Mucosa of stomach (tissue), 1 donor: Measurements from ENCODE around the gene ZCCHC14.
"Not testable (repeated sequence)": the region's sequence is repeated elsewhere in the genome, so short reads cannot be mapped to it uniquely, and the experiment has no call there.

Experiments used
- H3K27me3 ChIP-seq: one replicate; pipeline ENCODE4 v1.7.0; 2013; ENCODE audit warnings: mild to moderate bottlenecking, low read length; ENCODE audit not compliant: control insufficient read depth, insufficient read depth
- H3K36me3 ChIP-seq: one replicate; pipeline ENCODE4 v1.7.0; 2013; ENCODE audit warnings: low read length; ENCODE audit not compliant: control insufficient read depth, insufficient read depth
- H3K4me1 ChIP-seq: one replicate; pipeline ENCODE4 v1.7.0; 2013; ENCODE audit warnings: mild to moderate bottlenecking, low read length; ENCODE audit not compliant: control insufficient read depth, insufficient read depth
- H3K4me3 ChIP-seq: one replicate; pipeline ENCODE4 v1.7.0; 2013; ENCODE audit warnings: low read length
- H3K9ac ChIP-seq: one replicate; pipeline ENCODE4 v1.7.0; 2013; ENCODE audit warnings: mild to moderate bottlenecking, low read length, moderate library complexity
- H3K9me3 ChIP-seq: one replicate; pipeline ENCODE4 v1.7.0; 2013; ENCODE audit warnings: mild to moderate bottlenecking, low read length, moderate library complexity; ENCODE audit not compliant: control insufficient read depth
- donor health status: Pancreatic carcinoma.

Gene ZCCHC14

DNA sequence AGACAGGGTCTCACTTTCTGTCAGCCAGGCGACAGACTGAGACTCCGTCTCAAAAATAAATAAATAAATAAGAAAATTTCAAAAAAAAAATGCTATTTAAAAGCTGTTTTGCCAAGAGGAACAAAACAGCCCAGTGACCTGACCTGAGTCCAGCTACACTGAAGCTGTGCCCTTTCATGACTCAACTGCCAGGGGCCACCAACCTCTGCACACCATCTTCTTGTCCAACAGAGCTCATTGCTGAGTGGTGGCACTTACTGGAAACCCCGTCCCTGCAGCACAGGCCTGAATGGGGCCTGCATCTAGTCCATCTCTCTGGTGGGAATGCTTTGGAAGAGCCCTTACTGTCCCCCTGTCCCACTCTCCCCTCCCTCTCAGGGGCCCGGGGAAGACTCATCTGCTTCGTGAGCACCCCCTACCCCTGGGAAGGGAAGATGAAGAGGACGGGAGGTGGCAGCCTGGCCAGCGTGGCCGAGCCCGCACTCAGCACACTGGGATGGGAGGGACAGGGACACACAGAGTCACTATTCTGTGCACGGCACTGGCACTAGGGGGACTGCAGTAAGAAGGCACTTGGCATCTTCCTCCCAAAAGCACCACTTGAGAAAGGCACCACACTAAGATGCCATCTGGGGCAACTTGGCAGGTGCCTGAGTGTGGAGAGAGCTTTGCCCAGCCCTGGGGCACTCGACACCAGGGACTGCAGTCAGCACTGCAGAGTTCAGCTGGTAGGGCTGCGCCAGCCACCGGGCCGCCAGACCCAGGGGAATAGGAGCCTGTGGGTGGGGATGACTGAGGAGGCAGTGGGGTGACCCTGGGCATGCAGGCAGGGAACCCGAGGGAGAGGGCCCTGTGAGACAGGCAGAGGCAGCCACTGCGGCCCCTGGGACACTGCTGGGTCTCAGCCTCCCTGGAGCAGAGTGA lies 122.8 kb downstream of the ZCCHC14 start:
- H3K9ac ChIP-seq: no peak overlapping the region
- no peaks in the 10 kb centered on the region for H3K9me3 ChIP-seq
- no peak overlapping the region for H3K4me3 ChIP-seq
- H3K4me1 ChIP-seq: peaks cover 9% of the 10 kb centered on the region
- H3K36me3 ChIP-seq: no peaks in the 10 kb centered on the region
- H3K27me3 ChIP-seq: no peaks in the 10 kb centered on the region

DNA sequence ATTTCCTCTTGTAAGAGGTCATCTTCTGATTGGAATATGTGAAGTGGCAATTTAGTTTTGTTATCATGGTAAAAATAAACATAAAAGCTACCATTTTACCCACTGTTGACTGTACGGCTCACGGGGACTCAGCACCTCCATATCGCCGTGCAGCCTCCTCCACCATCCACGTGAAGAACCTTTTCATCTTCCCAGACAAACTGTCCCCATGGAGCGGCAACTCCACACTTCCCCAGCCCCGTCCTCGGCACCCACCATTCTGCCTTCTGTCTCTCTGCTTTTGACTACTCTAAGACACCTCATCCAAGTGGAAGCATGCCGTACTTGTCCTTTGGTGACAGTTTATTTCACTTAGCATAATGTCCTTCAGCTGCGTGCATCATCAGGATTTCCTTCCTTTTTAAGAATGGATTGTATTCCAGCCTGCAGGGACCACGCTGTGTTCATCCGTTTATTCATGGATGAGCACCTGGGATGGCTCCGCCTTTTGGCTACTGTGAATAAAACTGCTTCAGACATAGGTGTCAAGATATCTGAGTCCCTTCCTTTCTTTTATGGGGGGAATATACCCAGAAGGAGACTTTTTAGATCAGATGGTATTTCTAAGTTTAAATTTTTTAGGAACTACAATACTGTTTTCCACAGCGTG lies 123.6 kb downstream of the ZCCHC14 start:
- no peaks in the 10 kb centered on the region for H3K36me3 ChIP-seq
- H3K27me3 ChIP-seq: no peaks in the 10 kb centered on the region

DNA sequence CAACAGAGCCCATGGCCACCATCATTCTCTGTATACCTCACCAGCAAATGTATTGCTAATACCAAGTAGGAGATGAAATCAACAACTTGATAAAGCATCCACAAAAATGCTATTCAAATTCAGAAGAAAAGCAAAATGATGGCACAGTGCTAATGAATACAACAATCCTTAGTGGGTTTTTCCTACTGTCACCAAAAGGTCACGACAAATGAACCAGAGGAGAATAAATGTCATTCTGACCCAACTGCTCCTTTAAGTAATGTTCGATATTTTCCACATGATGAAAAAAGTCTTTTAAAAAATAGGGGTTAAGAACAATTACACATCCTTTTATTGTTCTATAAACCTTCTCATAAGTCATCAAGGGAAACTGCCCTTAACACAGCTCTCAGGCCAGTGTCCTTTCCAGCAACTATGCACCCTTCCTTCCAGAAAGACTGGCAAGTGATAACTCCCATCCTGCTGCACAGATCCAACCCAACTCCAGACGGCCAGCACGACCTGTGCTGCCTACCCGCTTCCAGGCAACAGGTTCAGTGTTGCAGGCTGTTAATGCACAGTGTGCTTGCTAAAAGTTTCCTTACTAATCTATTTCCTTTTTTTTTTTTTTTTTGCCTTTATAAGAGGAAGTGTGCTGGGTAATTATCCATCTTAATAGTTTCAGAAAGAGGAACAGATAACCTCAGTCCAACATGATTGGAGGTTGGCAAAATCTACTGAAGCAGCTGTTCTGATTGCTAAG lies 124.6 kb downstream of the ZCCHC14 start:
- Histone ChIP-seq H3K4me1 (peaks cover 23% of the 10 kb centered on the region), H3K4me3 (no peak overlapping the region), H3K36me3 (no peaks in the 10 kb centered on the region), H3K9ac (no peak overlapping the region), H3K27me3 (no peaks in the 10 kb centered on the region), H3K9me3 (no peaks in the 10 kb centered on the region)

More for the DNA sequence above, 123.6 kb downstream of the ZCCHC14 start:
- Histone ChIP-seq H3K4me1 (peaks cover 14% of the 10 kb centered on the region), H3K4me3 (no peak overlapping the region), H3K9ac (no peak overlapping the region), H3K9me3 (no peaks in the 10 kb centered on the region)

DNA sequence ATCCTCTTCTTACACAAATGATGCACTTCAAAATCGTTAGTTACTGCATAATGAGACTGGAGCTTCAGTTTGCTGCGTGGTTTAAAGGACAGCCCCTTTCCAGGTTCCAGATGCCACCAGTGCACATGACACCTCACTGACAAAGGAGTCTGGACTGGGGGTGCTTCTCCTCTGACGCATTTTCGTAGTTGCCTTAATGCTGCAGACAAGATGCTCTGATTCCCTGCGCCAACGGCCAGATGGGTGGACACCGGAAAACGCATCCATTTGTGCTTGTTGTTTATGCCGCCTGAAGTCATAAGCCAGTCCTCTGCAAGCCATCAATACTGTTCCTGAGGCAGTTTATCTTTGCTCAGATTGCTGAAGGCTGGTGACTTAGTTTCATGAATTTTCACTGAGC lies 125.3 kb downstream of the ZCCHC14 start:
- no peaks in the 10 kb centered on the region for H3K27me3 ChIP-seq
- peaks cover 23% of the 10 kb centered on the region for H3K4me1 ChIP-seq
- H3K9me3 ChIP-seq: no peaks in the 10 kb centered on the region
- H3K9ac ChIP-seq: no peak overlapping the region
- H3K36me3 ChIP-seq: no peaks in the 10 kb centered on the region
- H3K4me3 ChIP-seq: no peak overlapping the region

DNA sequence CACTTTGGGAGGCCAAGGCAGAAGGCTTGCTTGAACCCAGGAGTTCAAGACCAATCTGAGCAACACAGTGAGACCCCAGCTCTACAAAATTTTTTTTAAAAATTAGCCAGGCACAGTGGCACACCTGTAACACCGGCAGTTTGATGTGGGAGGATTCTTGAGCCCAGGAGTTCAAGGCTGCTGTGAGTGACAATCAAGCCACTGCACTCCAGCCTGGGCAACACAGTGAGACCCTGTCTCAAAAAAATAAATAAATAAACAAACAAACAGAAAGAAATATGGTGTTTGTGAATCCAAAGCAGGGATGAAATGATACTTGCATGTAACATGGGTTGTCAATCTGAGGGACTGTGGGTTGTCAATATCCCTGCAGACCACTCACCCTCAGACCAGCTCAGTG lies 125.9 kb downstream of the ZCCHC14 start:
- Histone ChIP-seq H3K9me3 (no peaks in the 10 kb centered on the region), H3K27me3 (no peaks in the 10 kb centered on the region), H3K4me1 (peaks cover 23% of the 10 kb centered on the region), H3K9ac (no peak overlapping the region), H3K36me3 (no peaks in the 10 kb centered on the region), H3K4me3 (no peak overlapping the region)

DNA sequence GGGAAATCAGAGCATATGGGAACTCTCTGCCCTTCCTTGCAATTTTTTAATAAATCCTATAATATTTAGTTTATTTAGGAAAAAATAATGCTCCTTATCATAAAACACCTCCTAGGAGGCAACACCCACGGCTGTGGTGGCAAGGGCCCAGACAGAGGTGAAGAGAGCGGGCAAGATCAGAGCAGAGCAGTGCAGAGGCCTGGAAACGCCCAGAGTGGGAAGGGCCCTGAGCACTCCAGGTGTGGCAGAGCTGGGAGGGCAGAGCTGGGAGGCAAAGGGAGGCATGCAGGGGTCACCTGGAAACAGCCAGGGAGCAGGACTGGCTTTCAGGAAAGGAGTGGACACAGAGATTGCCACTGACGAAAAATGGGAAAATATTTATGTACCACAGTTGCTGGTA lies 126.5 kb downstream of the ZCCHC14 start:
- Histone ChIP-seq H3K36me3 (no peaks in the 10 kb centered on the region), H3K4me1 (peaks cover 23% of the 10 kb centered on the region), H3K9ac (no peak overlapping the region), H3K27me3 (no peaks in the 10 kb centered on the region), H3K9me3 (no peaks in the 10 kb centered on the region), H3K4me3 (no peak overlapping the region)

DNA sequence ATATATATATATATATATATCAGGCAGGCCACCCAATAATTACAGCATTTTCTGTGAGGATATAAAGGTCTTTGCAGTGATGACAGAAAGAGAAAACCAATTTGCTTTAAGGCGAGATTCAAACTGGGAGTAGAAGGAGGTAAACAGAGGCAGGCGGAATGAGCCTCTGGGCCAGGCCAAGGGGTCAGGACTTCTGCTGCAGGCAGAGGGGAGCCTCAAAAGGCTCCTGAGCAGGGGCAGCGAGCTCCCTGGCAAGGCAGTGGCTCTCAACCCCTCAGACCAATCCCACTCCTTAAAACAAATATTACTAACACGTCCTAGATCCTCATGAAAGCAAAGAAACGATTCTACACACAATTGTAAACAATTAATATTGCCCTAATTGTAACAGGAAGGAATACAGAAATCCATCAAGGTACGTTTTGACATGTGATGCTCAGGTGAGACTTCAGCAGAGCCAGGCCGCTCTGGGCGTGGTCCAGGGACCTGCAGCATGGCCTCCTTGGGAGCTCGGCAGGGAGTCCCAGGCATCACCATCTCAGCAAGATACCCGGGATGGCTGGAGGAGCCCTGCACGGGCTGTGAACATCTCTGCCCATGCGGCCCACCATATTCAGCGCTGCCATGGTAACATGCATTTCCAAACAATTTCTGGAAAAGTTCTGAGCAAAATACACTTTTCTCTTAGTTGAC lies 127.7 kb downstream of the ZCCHC14 start:
- Histone ChIP-seq H3K9ac (no peak overlapping the region), H3K9me3 (no peaks in the 10 kb centered on the region), H3K36me3 (no peaks in the 10 kb centered on the region), H3K4me1 (peaks cover 23% of the 10 kb centered on the region), H3K27me3 (no peaks in the 10 kb centered on the region), H3K4me3 (no peak overlapping the region)

DNA sequence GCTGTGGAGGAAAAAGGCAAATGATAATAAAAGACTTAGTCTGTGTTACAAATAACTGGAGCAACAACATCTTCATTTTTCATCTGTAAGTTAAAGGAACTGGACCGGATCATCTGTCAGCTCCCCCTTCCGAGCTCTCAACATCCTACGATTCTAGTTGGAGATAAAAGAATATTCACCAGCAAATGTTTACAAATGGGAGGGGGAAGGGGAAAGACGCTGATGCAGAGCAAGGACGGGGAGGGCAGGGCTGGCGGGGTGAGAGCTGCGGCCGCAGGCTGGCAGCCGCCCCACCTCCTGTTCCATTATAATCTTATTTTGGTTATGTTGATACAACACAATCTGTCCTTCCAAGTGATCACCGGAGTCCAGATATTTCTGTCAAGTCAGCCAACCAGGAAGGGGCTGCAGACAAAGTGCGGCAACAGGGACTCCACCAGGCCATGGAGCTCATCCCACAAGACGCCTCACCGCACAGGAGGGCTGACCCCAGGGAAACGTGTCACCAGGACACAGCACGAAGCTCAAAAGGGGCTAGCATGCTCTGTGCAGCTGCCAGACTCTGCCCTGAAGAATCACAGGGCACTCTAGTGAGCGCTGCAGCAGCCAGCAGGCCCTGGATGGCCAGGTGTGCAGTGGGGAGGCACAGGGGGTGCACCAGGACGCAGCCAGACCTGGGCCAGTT lies 128.9 kb downstream of the ZCCHC14 start:
- no peaks in the 10 kb centered on the region for H3K27me3 ChIP-seq
- no peak overlapping the region for H3K4me3 ChIP-seq
- peaks cover 23% of the 10 kb centered on the region for H3K4me1 ChIP-seq
- no peaks in the 10 kb centered on the region for H3K9me3 ChIP-seq
- no peaks in the 10 kb centered on the region for H3K36me3 ChIP-seq
- peak overlapping the region; percentile 24 for H3K9ac ChIP-seq

DNA sequence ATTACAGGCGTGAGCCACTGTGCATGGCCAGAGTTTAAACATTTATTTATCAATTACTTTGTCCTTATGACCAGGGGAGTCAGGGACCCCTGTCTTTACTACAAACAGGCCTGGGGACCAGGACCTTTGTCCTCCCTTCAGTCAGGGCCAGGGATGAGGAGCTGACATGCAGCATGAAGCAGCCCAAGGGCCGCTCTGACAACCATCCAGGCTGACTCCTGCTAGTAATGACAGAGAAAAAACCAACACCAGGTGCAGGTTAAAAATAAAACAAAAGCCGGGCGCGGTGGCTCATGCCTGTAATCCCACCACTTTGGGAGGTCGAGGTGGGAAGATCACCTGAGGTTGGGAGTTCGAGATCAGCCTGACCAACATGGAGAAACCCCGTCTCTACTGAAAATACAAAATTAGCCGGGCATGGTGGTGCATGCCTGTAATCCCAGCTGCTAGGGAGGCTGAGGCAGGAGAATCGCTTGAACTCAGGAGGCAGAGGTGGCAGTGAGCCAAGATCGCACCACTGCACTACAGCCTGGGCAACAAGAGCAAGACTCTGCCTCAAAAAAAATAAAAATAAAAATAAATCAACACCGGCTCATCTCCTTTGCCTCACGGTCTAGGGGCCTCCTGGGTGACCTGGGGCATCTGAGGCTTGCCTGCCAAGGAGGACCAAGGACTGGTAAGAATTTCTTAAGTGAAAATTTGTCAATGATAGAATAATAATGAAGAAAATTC lies 129.8 kb downstream of the ZCCHC14 start:
- H3K9ac ChIP-seq, H3K27me3 ChIP-seq, H3K36me3 ChIP-seq, H3K9me3 ChIP-seq, H3K4me3 ChIP-seq: not testable (repeated sequence)
- peaks cover 19% of the 10 kb centered on the region for H3K4me1 ChIP-seq

DNA sequence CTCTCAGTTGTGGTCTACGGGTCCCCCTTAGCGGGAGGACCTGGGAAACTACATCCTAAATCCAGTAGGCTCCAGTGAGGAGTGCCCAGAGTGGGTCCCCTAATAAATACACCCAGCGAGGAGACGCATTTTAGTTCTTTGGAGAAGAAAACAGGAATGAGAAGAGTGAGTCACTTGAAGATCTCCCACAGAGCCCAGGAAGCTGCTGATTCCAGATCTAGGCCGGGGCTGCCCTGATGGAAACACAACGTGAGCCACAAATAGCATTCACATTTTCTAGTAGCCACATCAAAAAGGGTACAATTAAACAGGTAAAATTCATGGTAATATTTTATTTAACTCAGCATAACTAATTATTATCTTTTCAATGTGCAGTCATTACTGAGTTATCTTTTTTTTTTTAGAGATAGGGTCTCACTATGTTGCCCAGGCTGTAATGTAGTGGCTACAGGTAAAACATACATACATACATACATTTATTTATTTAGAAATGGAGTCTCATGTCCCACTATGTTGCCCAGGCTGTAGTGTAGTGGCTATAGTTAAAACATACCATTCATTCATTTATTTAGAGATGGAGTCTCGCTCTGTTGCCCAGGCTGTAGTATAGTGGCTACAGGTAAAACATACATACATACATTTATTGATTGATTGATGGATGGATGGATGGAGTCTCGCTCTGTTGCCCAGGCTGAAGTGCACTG lies 130.8 kb downstream of the ZCCHC14 start:
- Histone ChIP-seq H3K9ac (no peak overlapping the region), H3K4me3 (no peak overlapping the region), H3K36me3 (no peaks in the 10 kb centered on the region), H3K27me3 (no peaks in the 10 kb centered on the region), H3K4me1 (peaks cover 19% of the 10 kb centered on the region), H3K9me3 (no peaks in the 10 kb centered on the region)
